HG03432 (cell line): ENCODE results near the gene NBPF12.
"Not testable (repeated sequence)": the region's sequence is repeated elsewhere in the genome, so short reads cannot be mapped to it uniquely, and the experiment has no call there.

Experiments used
- ATAC-seq: cut with Tn5 transposase; IDR thresholded peaks from one replicate; pipeline ENCODE4 v1.9.1; 2021; ENCODE audit warnings: mild to moderate bottlenecking, moderate library complexity; ENCODE audit not compliant: unreplicated experiment

Gene NBPF12

GRCh38 chr1:146938242-146938902, at the start of gene NBPF12:
NBPF12 (plus strand) TSS chr1:146938324; CDS start chr1:146960144, 21,820 bp downstream.
- peak; percentile 87 for ATAC-seq

DNA sequence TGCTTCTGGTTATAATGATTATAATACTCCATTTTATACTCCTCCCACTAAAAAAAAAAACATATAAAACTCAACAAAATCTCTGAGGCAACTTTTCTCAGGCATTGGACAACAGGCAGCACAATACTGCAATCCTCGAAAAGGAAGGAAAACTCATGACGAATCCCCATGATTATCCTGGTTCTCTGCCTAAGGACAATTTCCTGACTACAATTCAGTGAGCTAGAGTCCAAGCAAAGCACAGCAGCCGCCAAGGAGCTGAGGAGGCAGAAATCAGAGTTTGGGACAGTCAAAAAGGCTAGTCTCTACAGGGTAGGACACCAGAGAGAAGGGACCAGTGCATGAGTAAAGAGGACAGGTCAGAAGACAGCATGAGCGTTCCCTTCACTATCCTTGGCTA, 46.8 kb upstream of the NBPF12 start:
- ATAC-seq = not testable (repeated sequence)

DNA sequence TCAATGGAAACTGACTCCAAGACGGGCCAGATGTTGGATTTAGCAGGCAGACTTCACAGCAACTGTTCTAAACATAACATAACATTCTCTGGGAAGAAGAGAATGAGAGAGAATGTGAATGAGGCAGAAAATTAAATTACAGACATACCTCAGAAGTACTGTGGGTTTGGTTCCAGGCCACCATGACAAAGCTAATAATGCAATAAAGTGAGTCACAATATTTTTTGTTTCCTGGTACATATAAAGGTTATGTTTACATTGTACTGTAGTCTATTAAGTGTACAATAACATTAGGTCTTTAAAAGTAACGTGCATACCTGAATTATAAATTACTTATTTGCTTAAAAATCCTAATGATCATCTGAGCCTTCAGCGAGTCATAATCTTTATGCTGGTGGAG, 45.8 kb upstream of the NBPF12 start:
- not testable (repeated sequence) for ATAC-seq

- ATAC-seq = not testable (repeated sequence)
Observed at GRCh38 chr1:146907565-146908261, 30.4 kb upstream of the NBPF12 start.

GRCh38 chr1:146912975-146913374, 25.1 kb upstream of the NBPF12 start:
- ATAC-seq = not testable (repeated sequence)

DNA sequence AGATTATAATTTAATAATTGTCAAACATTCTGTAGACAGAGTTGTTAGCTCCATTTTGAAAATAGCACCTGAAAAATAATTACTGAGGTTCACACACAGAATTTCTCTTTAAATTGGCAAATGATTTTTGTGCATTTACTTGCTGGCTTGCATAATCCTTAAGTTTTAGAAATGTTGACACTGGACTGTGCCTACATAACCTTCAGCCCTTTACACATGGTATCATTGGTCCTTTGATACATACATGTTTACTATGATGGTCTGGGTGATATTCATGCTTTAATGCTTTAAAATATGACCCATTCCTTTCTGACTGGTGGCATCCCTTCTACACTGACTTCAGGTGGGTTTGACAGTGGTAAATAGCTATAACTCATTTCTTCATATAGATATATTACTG, 17.3 kb upstream of the NBPF12 start:
- ATAC-seq = not testable (repeated sequence)

GRCh38 chr1:146922614-146923013, 15.5 kb upstream of the NBPF12 start:
- ATAC-seq = not testable (repeated sequence)

- ATAC-seq = not testable (repeated sequence)
Observed at GRCh38 chr1:146924106-146924505, 14.0 kb upstream of the NBPF12 start.

DNA sequence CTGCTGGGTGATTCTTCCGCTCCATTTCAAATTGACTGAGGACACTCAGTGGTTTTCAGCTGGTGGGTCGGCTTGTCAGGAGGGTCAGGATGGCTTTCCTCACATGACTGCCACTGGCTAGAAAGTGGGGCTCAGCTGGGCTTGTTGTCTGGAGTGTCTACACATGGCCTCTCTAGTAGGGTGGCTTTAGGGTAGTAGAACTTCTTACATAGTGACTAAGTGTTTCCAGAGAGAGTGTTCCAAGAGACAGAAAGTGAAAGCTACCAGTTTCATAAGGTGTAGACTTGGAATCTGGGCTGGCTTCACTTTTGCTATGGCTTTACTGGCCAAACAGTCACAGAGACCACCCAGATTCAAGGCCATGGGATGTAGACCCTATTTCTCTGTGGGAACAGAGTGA, 11.7 kb upstream of the NBPF12 start:
- ATAC-seq = not testable (repeated sequence)

DNA sequence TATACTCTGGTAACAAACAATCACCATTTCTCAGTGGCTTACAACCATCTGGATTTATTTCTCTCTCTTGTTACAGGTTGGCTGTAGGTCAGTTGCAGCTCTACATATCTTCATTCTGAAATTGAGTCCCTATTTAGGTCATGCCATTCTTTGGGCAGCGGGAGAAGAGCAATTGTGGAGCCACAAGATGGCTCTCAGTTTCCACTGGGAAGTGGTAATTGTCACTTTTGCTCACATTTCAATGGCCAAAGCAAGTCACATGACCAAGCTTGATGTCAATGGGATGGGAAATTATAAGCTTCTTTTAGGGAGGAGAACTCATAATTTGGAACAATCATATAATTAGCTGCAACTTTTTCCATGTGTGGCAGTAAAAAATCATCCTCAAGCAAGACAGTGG, 7.9 kb upstream of the NBPF12 start:
- ATAC-seq = not testable (repeated sequence)

DNA sequence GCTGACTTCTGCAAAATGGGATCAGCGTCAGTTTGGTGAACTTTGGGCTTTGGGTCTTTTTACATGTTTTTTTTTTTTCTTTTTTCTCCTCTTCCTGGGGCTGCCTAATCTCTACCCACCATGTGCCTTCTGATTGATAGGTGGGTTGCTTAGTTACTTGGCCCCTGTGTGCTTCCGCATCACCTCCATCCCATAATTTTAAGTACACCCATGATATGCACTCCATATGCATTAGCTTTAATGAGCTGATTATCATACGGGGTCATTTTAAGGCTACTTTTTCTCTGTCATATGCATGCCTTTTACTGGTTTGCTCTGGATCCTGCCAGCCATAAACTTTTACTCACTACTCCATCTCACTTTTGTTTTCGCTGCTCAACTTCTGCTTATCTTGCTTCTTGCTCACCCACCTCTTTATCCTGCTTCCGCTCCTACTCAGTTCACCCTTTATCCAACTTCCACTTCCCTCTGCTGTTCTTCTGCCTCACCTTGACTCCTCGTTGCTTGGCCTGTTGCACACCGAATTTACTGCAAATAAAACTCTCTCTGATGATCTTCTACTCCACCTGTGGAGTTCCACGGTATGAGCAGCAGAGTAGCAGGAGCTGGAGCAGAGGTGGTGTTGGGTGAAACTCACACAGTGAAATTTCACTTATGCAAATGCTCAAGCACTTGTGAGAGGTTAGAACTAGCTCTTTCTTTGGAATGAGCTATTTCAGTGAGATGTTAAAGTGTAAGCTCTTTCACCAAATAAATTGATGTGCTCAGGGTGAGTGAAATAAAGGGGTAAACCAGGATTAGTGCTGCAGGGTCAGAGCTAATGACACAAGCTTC, 3.5 kb upstream of the NBPF12 start:
- ATAC-seq = peak; percentile 40

DNA sequence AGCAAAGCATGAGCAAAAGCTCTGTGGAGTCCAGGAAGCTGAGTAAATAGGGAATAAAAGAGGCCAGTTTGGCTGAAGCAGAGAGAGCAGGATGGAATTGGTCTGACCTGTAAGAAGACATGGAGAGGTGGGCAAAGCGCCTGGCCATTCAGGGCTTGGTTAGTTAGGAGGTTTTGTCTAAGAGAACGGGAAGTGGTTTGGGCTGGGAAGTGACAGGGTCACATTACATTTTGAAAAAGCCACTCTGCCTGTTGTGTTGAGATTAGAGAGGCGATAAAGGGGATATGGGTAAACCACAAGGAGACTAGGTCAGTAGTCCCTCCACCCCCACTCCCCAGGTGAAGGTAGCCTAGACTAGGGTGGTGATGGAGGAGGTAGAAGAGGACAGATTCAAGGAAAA, 662 bp upstream of the NBPF12 start:
- ATAC-seq = not testable (repeated sequence)

GRCh38 chr1:146938927-146939786, 1.0 kb downstream of the NBPF12 start:
- ATAC-seq = peak; percentile 35

DNA sequence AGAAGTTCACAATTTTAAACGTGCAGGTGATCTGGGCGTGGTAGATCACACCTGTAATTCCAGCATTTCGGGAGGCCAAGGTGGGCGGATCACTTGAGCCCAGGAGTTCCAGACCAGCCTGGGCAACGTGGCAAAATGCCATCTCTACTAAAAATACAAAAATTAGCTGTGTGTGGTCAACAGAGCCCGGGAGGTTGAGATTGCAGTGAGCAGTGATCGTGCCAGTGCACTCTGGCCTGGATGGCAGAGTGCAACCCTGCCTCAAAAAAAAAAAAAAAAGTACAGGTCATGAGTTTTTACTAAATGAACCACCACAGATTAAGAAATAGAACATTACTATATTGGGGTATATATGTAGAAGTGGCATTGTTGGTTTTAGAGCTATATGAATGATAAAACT, 2.2 kb downstream of the NBPF12 start:
- not testable (repeated sequence) for ATAC-seq

GRCh38 chr1:146943342-146943886, 5.3 kb downstream of the NBPF12 start:
- ATAC-seq = not testable (repeated sequence)

DNA sequence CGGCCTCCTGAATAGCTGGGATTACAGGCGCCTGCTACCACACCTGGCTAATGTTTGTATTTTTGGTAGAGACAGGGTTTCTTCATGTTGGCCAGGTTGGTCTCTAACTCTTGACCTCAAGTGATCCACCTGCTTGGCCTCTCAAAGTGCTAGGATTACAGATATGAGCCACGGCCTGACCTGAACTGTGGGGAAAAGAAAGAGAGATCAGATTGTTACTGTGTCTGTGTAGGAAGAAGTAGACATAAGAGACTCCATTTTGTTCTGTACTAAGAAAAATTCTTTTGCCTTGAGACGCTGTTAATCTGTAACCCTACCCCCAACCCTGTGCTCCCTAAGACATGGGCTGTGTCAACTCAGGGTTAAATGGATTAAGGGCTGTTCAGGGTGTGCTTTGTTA, 10.0 kb downstream of the NBPF12 start:
- ATAC-seq = not testable (repeated sequence)

DNA sequence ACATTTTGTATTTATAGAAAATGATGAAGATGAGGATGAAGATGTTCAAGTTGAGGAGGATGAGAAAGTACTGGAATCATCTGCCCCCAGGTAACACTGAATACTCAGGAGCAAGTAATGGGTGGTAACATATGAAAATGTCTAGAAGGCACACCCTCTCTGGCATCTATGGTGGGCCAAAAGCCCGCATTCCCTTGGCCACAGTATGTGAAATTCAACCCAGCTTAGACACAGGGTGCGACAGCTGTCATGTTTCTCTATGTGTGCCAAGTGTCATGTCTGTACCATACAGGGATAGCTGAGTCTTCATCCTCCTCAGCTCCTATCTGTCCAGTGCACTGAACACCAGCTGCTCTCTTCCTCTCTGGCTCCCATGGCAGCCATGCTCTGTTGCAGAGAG, 26.2 kb downstream of the NBPF12 start:
- ATAC-seq = not testable (repeated sequence)

GRCh38 chr1:146966351-146966750, 28.2 kb downstream of the NBPF12 start:
- not testable (repeated sequence) for ATAC-seq

DNA sequence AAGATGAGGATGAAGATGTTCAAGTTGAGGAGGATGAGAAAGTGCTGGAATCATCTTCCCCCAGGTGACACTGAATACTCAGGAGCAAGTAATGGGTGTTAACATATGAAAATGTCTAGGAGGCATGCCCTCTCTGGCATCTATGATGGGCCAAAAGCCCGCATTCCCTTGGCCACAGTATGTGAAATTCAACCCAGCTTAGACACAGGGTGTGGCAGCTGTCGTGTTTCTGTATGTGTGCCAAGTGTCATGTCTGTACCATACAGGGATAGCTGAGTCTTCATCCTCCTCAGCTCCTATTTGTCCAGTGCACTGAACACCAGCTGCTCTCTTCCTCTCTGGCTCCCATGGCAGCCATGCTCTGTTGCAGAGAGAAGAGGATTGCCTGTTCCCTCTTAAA, 32.5 kb downstream of the NBPF12 start:
- not testable (repeated sequence) for ATAC-seq

DNA sequence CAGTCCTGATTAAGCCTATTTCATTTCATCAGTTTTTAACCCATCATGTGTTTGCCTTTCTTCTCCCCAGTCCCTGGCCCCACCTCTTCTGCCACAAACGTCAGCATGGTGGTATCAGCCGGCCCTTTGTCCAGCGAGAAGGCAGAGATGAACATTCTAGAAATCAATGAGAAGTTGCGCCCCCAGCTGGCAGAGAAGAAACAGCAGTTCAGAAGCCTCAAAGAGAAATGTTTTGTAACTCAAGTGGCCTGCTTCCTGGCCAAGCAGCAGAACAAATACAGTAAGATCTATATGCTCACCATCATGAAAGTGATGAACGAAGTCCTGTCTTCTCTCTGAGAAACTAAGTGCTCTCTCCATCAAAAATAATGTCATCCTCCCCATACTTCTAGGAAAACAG, 34.6 kb downstream of the NBPF12 start:
- ATAC-seq = not testable (repeated sequence)
